ENCODE measurements around the gene NFYB.
A peak's percentile ranks its signal among the peaks of the same experiment; 100 is the strongest.
"Not testable (repeated sequence)": the region's sequence is repeated elsewhere in the genome, so short reads cannot be mapped to it uniquely, and the experiment has no call there.

Gene NFYB

DNA sequence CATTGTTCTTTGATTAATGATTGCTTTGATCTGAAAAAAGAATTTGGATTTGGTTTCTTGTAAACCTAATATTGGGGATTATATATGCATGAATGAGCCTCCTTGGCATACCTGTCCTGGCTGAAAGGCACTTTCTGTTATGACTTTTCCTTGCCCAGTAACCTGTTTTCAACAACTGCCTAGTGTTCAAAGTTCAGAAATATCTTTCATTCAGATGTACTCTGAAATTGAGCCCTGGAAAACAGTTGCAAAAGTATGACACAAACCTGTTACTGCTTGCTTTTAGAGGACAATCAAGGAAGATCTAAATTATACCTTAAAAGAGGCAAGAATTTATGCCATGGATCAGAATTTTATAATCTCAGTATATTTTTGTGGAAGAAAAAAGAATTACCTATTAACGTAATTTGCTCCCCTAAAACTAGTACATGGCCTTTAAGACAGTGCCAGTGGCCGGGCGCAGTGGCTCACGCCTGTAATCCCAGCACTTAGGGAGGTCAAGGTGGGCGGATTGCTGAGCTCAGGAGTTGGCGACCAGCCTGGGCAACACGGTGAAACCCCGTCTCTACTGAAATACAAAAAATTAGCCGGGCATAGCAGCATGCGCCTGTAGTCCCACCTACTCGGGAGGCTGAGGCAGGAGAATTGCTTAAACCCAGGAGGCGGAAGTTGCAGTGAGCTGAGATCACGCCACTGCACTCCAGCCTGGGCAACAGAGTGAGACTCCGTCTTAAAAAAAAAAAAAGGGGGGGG lies 23.0 kb downstream of the NFYB start:
- not testable (repeated sequence) for DNase-seq; H3K4me1 Mint-ChIP-seq; H3K27me3 Mint-ChIP-seq; H3K27ac Mint-ChIP-seq; H3K4me3 Mint-ChIP-seq; ATAC-seq (replicated peaks); H3K9me3 Mint-ChIP-seq
- H3K36me3 Mint-ChIP-seq, result peaks cover 6 to 18% of the 10 kb centered on the region in 2 donors

DNA sequence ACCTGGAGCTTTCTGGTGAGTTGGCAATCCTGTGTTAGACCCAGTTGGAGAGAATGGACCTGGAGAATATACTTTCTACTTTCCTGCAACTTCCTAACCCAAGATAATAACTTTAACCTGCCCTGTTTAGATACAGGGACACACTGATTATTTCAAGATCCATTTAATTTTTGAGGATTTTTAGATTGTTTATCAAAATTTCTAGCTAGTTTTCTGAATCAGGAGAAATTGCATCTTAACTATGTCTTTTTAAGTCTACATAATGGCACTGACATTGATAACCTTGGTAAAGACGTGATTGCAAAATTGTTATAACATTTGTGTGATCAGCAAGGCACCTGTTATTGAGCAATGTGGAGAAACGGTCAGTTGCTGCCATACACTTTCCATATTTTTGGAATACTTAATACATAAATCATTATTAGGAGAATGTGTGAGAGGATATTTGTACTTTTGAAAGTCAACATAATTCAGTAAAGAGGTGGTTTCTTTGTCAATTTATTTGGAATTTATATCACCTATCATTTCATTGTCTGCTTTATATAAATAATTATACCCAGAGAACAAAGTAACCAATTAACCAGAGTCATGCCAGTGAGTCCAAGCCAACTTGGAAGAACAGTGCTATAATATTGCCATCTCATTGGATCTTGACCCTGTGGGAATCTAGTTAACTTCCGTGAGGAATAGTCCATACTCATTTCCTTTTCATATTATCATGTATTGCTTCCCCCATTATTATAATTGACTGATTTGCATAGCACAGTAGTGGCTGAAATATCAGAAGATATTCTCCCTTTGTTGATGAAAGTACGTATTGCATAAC lies 28.4 kb downstream of the NFYB start:
- Mint-ChIP-seq H3K4me1 (peaks cover 10 to 19% of the 10 kb centered on the region in 2 donors), H3K36me3 (peaks cover 3 to 10% of the 10 kb centered on the region in 2 donors), H3K27ac (no peak overlapping the region), H3K9me3 (no peaks in the 10 kb centered on the region), H3K4me3 (no peak overlapping the region), H3K27me3 (no peaks in the 10 kb centered on the region)
- DNase-seq (no peak), ATAC-seq (replicated peaks) (no peak)

DNA sequence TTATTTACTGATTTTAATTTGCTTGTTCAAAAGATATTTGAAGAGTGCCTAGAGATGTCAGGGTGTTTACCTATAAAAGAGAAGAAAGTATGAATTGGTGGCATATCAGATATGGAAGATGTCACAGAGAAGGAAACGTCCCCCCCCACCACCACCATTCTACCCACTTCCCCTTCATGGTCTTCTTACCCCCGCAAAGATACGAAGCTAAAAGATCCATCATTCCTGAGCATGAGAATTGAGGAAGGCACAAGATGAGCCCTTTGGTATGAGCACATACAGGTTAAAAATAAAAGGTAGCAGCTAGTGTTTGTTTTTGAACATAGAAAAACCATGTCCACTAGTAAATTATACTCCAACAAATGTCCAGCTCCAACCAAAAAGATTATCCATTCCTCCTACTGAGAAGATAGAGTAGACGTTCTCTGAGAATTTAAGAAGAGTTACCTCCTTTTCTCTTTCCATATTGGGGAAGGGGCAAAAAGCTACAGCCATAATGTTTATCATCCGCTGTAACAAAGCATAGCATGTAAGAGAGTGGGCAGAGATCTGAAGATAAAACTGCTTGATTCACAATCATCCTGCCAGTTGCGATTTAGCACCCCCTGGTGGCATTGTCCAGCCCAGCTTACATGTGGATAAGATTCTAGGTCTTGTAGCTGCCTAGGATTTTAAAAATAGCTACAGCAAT lies 29.1 kb downstream of the NFYB start:
- peak; percentile 59 for DNase-seq
- ATAC-seq (replicated peaks), result peak; percentile 93 to 97
- Mint-ChIP-seq H3K4me3 (no peak overlapping the region), H3K4me1 (peaks cover 10 to 19% of the 10 kb centered on the region in 2 donors), H3K27me3 (no peaks in the 10 kb centered on the region), H3K9me3 (no peaks in the 10 kb centered on the region), H3K36me3 (peaks cover 3 to 5% of the 10 kb centered on the region in 2 donors), H3K27ac (peak overlapping the region; percentile 20)

DNA sequence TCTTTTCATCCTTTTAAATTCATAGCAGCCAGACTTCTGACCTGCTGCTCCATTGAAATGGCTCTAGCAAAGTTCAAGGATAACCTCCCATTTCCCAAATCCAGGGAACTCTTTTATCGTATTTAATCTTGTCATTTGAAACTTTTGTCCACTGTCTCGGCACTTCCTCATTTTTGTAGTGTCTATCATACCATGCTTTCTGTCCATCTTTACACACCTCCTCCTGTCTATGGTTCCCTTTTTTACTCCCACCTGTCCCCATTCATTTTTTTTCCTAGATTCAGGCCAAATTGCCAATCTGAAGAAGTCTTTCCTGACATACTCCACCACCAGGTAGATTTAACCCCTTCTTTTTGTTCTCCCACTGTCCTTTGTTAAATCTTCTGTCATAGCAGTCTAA lies 31.0 kb downstream of the NFYB start:
- no peak for DNase-seq
- peaks cover 10 to 19% of the 10 kb centered on the region in 2 donors for H3K4me1 Mint-ChIP-seq
- ATAC-seq (replicated peaks), result peak in 1 of 2 donors; percentile 42
- peaks cover 6 to 12% of the 10 kb centered on the region in 2 donors for H3K36me3 Mint-ChIP-seq
- no peak overlapping the region for H3K27ac Mint-ChIP-seq
- no peak overlapping the region for H3K4me3 Mint-ChIP-seq
- no peaks in the 10 kb centered on the region for H3K27me3 Mint-ChIP-seq
- H3K9me3 Mint-ChIP-seq, result no peaks in the 10 kb centered on the region

DNA sequence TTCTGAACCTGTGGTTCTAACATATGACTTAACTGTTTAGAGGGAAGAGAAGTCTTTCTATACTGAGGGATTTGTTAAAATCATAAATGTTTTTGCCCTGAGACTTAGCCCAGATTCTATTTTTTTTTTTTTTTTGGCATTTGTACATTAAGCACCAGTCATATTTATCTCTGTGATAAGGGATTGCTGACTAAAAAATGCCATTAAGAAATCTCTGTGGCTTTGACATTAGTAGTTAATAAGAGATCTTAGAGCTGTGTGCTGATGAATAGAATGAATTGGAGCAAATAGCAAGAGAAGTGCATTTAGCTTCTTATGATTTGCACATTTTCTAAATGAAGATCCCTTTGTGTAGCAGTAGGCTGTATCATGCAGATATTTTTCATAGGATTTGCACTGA lies 32.5 kb downstream of the NFYB start:
- H3K36me3 Mint-ChIP-seq, result peaks cover 12 to 18% of the 10 kb centered on the region in 2 donors
- peaks cover 10 to 19% of the 10 kb centered on the region in 2 donors for H3K4me1 Mint-ChIP-seq
- ATAC-seq (replicated peaks), result no peak
- no peak overlapping the region for H3K4me3 Mint-ChIP-seq
- DNase-seq, result no peak
- H3K9me3 Mint-ChIP-seq, result no peaks in the 10 kb centered on the region
- H3K27me3 Mint-ChIP-seq, result no peaks in the 10 kb centered on the region
- H3K27ac Mint-ChIP-seq, result no peak overlapping the region

DNA sequence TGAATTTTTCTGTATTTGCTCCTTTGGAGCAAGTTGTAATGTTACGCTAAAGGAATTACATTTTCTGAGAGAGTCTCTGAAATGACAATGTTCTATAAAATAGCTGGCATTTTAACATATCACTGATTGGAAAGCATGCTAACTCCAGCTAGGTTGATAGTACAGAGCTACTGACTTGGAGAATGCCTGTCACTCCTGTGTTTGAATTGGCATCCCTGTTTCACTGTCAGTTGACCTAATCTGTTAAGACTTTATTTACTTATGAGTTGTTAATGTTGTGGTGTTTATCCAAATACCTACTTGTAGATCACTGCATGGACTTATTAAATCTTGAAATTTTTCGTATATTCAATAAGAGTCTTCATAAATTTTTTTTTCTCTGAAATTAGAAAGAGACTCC lies 40.1 kb downstream of the NFYB start:
- H3K4me3 Mint-ChIP-seq, result no peak overlapping the region
- H3K27ac Mint-ChIP-seq, result no peak overlapping the region
- peaks cover 19 to 39% of the 10 kb centered on the region in 2 donors for H3K36me3 Mint-ChIP-seq
- H3K4me1 Mint-ChIP-seq, result no peaks in the 10 kb centered on the region
- no peaks in the 10 kb centered on the region for H3K9me3 Mint-ChIP-seq
- DNase-seq (no peak), ATAC-seq (replicated peaks) (no peak)
- H3K27me3 Mint-ChIP-seq, result no peaks in the 10 kb centered on the region

DNA sequence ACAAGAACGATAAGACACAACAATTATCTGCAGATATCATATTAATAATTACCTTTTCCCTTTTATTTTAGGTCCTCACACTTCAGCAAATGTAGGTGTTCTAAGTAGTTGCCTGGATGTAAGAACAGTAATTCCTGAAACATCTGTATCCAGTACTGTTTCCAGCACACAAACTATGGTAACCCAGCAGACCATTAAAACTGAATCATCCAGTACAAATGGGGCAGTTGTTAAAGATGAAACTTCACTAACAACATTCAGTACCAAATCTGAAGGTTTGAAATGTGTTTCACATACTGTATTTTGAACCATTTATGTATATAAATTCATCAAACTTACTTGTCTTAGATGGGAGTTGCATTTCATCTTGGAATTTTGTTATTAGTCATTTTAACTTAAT lies 42.7 kb downstream of the NFYB start:
- no peak for DNase-seq
- Mint-ChIP-seq H3K9me3 (no peaks in the 10 kb centered on the region), H3K4me1 (no peaks in the 10 kb centered on the region), H3K36me3 (peaks cover 16 to 36% of the 10 kb centered on the region in 2 donors), H3K27ac (no peak overlapping the region), H3K27me3 (no peaks in the 10 kb centered on the region), H3K4me3 (no peak overlapping the region)
- ATAC-seq (replicated peaks), result no peak

DNA sequence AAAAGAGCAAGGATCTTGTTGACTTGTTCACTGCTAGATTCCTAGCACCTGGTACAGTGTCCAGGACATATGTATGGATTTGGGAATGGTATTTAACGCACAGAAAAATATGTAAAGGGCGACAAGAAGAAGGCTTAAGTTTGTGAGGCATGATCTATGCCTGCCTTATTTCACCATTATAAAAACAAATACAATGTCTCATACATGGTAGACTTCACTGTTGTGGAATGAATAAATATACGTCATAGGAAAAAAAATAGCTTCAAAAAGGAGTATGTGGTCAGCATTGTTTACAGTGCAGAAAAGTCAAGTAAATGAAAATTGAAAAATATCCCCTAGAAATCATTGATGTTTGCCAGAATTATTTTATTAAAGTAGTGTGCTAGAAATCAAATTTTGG lies 43.7 kb downstream of the NFYB start:
- Mint-ChIP-seq H3K4me3 (no peak overlapping the region), H3K36me3 (peaks cover 22 to 45% of the 10 kb centered on the region in 2 donors), H3K9me3 (no peaks in the 10 kb centered on the region), H3K4me1 (no peaks in the 10 kb centered on the region), H3K27me3 (no peaks in the 10 kb centered on the region), H3K27ac (no peak overlapping the region)
- no peak for DNase-seq
- no peak for ATAC-seq (replicated peaks)

DNA sequence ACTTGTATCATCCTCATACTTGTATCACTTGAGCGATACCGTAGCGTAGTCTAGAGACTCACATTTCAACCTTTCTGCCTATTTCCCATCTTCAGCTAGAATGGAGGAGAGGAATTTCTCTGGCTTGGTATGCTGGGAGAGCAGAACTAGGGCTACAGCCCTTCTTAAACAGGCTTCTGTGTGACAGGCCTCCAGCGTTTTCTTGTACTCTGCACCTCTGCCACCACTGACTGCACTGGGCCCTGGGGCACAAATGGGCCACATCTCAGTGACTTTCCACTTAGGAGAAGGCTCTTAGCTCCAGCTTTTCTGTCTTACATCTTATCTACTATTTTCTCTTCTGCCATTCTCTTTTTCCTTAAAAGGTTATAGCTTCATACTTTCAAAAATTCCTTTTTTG lies 46.9 kb downstream of the NFYB start:
- H3K27me3 Mint-ChIP-seq, result no peaks in the 10 kb centered on the region
- no peak for ATAC-seq (replicated peaks)
- DNase-seq, result no peak
- peaks cover 14 to 35% of the 10 kb centered on the region in 2 donors for H3K36me3 Mint-ChIP-seq
- no peak overlapping the region for H3K4me3 Mint-ChIP-seq
- H3K4me1 Mint-ChIP-seq, result no peaks in the 10 kb centered on the region
- no peak overlapping the region for H3K27ac Mint-ChIP-seq
- no peaks in the 10 kb centered on the region for H3K9me3 Mint-ChIP-seq

DNA sequence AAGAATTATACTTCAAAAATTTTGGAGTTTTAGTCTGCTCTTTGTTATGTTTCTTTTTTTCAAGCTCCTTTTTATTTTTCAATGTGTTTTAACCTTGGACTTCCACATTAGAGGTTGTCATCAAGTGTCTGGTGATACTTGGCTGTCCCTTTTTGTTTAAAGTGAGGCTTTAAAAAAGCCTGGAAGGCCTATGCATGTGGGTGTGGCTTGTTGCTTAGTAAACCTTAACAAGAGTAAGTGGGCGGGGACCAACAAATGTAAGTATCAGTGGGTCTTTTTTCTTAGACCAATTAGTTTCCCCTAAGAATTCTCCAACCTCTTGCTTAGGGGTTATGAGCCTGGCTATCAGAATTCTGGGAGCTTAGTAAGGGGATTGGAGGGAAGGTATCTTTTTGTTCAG lies 47.3 kb downstream of the NFYB start:
- Mint-ChIP-seq H3K36me3 (peaks cover 14 to 35% of the 10 kb centered on the region in 2 donors), H3K4me1 (no peaks in the 10 kb centered on the region), H3K27me3 (no peaks in the 10 kb centered on the region), H3K27ac (no peak overlapping the region), H3K4me3 (no peak overlapping the region), H3K9me3 (no peaks in the 10 kb centered on the region)
- ATAC-seq (replicated peaks), result no peak
- no peak for DNase-seq

DNA sequence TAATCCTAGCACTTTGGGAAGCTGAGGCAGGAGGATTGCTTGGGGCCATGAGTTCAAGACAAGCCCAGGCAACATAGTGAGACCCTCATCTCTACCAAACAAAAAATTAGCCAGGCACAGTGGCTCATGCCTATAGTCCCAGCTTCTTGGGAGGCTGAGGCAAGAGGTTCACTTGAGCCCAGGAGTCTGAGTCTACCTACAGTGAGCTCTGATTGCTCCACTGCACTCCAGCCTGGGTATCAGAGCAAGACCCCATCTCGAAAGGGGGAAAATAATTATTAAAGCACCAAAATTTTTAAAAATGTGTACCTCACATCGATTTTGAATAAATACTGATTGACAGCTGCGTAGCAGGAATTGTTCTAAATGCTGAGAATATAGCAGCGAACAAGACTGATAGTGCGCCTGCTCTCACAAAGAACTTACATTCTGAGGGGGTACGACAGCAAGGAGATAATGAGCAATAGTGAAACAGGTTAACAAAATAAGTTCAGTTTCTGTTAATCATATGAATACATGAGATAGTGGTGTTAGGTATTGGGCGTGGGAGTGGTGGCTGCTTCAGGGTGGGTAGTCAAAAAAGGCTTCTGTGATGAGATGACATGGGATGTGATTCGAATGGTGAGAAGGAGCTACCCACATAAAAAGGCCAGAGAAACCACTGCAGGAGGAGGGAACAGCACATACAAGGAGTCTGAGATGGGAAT lies 54.1 kb downstream of the NFYB start:
- no peaks in the 10 kb centered on the region for H3K27me3 Mint-ChIP-seq
- H3K4me1 Mint-ChIP-seq, result peaks cover 0 to 4% of the 10 kb centered on the region in 2 donors
- H3K9me3 Mint-ChIP-seq, result no peaks in the 10 kb centered on the region
- H3K36me3 Mint-ChIP-seq, result peaks cover 19 to 24% of the 10 kb centered on the region in 2 donors
- H3K4me3 Mint-ChIP-seq, result no peak overlapping the region
- DNase-seq (no peak), ATAC-seq (replicated peaks) (peak; percentile 25 to 47)
- H3K27ac Mint-ChIP-seq, result no peak overlapping the region

DNA sequence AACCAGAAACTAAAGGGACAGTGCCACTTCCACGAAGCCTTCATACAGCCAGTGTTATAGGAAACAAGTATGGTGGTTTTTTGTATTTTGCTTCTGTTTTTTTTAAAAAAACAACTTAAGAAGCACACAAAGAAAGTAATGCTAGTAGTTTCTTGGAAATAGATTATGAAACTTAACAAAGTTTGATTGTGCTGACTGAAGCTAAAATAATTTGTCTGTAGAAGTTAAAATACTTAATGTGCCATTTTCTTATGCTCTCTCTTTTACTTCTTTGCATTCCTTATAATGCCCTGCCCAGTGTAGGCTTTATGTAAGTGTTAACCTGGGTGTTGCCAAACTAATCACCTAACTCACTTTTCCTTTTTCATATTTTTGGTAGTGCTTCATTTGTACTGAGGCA lies 57.2 kb downstream of the NFYB start:
- no peak for ATAC-seq (replicated peaks)

DNA sequence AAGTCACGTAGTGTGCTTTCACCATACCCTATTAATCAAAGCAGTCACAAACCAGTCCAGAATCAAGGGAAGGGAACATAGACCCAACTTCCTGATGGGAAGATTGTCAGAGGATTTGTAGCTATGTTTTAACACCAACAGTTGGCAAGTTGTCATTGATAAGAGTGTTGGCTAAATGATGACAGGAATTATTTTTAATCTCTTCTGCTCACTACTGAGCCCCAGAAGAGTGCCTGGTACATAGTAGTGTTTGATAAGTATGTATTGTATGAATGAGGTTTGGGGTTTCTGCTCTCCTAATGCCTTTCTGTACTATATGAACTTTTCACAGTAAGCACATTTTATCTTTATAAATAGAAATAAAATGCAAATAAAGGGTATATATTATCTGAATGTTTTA lies 59.0 kb downstream of the NFYB start:
- H3K36me3 Mint-ChIP-seq, result peaks cover 22 to 32% of the 10 kb centered on the region in 2 donors
- H3K4me1 Mint-ChIP-seq, result peaks cover 0 to 2% of the 10 kb centered on the region in 2 donors
- no peaks in the 10 kb centered on the region for H3K9me3 Mint-ChIP-seq
- DNase-seq (no peak), ATAC-seq (replicated peaks) (no peak)
- H3K4me3 Mint-ChIP-seq, result no peak overlapping the region
- H3K27ac Mint-ChIP-seq, result no peak overlapping the region
- H3K27me3 Mint-ChIP-seq, result no peaks in the 10 kb centered on the region

More for the DNA sequence above, 57.2 kb downstream of the NFYB start:
- Mint-ChIP-seq H3K4me3 (no peak overlapping the region), H3K4me1 (peaks cover 0 to 6% of the 10 kb centered on the region in 2 donors), H3K9me3 (no peaks in the 10 kb centered on the region), H3K27ac (no peak overlapping the region), H3K36me3 (peaks cover 26 to 37% of the 10 kb centered on the region in 2 donors), H3K27me3 (no peaks in the 10 kb centered on the region)
- DNase-seq, result no peak

DNA sequence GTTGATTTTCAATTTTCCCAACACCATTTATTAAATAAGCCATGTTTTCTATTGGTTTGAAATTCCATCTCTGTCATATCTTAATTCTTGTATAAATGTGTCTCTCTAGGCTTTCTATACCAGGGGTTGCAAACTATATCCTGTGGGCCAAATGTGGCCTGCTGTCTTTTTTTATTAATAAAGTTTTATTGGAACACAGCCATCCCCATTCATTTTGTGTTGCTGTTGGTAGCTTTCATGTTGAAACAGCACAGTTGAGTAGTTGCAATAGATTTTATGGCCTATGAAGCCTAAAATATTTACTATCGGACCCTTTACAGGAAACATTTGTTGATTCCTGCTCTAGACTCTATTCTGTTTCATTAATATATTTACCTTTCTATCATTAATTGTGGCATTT lies 64.3 kb downstream of the NFYB start:
- Mint-ChIP-seq H3K27me3 (no peaks in the 10 kb centered on the region), H3K4me3 (no peak overlapping the region), H3K36me3 (peaks cover 24 to 30% of the 10 kb centered on the region in 2 donors), H3K27ac (no peak overlapping the region), H3K9me3 (no peaks in the 10 kb centered on the region), H3K4me1 (peaks cover 0 to 1% of the 10 kb centered on the region in 2 donors)
- no peak for DNase-seq
- ATAC-seq (replicated peaks), result no peak

Data from stimulated activated naive B cell treated with anti-CD40 and anti-IgM and Interleukin-4, amounts not matched to agents 10 μg/mL and 1 μg/mL and 100 μg/mL, for 72 hours (primary cell).